ENCODE results near the gene UBE2I.

The UBE2I gene

DNA sequence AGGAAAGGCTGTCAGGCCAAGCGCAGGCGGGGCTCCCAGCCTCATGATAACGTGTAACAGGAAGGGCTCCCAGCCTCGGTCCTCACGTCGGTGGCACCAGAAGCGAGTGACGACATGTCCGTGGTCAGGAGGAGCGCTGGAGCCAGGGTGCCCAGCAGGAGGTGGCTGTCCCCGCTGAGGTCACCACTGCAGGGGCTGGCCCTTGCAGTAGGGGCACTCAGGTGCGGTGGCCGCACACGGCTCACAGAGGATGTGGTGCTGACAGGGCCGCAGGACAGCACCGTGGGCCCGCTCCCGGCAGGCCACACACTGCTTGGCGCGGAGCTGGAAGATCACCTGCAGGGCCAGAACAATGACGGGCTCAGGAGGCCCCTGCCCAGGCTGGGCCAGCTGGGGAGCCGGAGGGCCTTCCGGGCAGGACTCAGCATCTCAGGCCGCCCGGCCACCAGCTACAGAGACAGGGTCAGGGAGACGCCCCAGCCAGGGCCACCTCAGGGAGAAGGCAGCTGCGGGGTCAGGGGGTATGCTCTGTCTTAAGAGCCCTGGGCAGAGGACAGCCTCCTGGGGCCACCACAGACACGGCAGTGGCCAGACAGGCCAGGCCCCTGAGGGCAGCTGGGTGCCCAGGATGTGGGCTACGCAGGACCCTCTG is 56.8 kb downstream of the UBE2I start:
- Histone ChIP-seq H3K27me3 (ENCODE audit: insufficient read depth, low read length, poor library complexity, severe bottlenecking) (no peaks in the 10 kb centered on the region), H3K36me3 (ENCODE audit: insufficient read depth, low read length) (no peaks in the 10 kb centered on the region), H2AFZ (ENCODE audit: low read length) (no peak overlapping the region), H3K4me3 (ENCODE audit: low read length, poor library complexity, severe bottlenecking) (no peak overlapping the region), H3K9ac (ENCODE audit: low read depth, low read length, poor library complexity, severe bottlenecking) (no peak overlapping the region), H3K9me2 (replicated peaks; ENCODE audit: low read depth, low read length) (no peaks in the 10 kb centered on the region), H3K9me3 (ENCODE audit: insufficient read depth, low read depth, low read length) (no peaks in the 10 kb centered on the region), H3F3A (ENCODE audit: low read depth) (no peaks in the 10 kb centered on the region), H4K20me1 (ENCODE audit: insufficient read depth, low read length, poor library complexity, severe bottlenecking) (no peaks in the 10 kb centered on the region), H3K4me1 (ENCODE audit: insufficient read depth, low read length, poor library complexity, severe bottlenecking) (no peaks in the 10 kb centered on the region), H3K79me2 (ENCODE audit: insufficient read depth, low read length) (no peaks in the 10 kb centered on the region), H3K4me2 (ENCODE audit: low read depth, low read length, poor library complexity, severe bottlenecking) (no peak overlapping the region)
- TF ChIP-seq, protein P1, sequence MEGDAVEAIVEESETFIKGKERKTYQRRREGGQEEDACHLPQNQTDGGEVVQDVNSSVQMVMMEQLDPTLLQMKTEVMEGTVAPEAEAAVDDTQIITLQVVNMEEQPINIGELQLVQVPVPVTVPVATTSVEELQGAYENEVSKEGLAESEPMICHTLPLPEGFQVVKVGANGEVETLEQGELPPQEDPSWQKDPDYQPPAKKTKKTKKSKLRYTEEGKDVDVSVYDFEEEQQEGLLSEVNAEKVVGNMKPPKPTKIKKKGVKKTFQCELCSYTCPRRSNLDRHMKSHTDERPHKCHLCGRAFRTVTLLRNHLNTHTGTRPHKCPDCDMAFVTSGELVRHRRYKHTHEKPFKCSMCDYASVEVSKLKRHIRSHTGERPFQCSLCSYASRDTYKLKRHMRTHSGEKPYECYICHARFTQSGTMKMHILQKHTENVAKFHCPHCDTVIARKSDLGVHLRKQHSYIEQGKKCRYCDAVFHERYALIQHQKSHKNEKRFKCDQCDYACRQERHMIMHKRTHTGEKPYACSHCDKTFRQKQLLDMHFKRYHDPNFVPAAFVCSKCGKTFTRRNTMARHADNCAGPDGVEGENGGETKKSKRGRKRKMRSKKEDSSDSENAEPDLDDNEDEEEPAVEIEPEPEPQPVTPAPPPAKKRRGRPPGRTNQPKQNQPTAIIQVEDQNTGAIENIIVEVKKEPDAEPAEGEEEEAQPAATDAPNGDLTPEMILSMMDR (conservative IDR thresholded peaks at IDR 0.05; ENCODE audit: low read length), result no peak
- no peak for TF ChIP-seq EZH2phosphoT487 (IDR thresholded peaks at IDR 0.05; ENCODE audit: borderline replicate concordance)

DNA sequence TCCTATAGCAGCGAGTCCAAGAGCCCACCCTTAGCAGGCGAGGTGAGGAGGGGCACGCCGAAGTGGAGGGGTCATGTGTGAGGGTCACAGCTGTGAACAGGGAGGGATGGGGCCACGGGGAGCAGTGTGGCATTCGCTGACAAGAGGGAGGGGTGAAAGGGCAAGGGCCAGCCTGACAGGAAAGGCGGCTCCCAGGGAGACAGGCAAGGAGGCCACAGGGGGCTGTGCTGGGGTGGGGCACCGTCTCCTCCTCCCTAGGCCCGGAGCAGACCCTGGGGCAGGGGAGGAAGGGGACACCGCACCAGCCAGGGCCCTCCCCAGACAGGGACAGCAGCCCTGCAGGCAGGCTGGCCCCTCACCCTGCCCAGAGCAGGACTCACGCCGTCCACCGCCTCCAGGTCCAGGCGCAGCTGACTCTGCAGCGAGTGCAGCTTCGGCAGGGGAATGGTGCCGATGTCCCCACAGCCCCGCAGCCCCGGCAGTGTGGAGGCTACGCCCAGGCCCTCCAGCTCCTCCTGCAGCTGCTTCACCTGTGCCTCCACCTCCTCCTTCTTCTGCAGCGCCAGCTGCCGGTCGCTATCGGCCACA is 57.4 kb downstream of the UBE2I start:
- Histone ChIP-seq H4K20me1 (ENCODE audit: insufficient read depth, low read length, poor library complexity, severe bottlenecking) (no peaks in the 10 kb centered on the region), H3K36me3 (ENCODE audit: insufficient read depth, low read length) (no peaks in the 10 kb centered on the region), H2AFZ (ENCODE audit: low read length) (no peak overlapping the region), H3K9me2 (replicated peaks; ENCODE audit: low read depth, low read length) (no peaks in the 10 kb centered on the region), H3K27me3 (ENCODE audit: insufficient read depth, low read length, poor library complexity, severe bottlenecking) (no peaks in the 10 kb centered on the region), H3K9ac (ENCODE audit: low read depth, low read length, poor library complexity, severe bottlenecking) (no peak overlapping the region), H3F3A (ENCODE audit: low read depth) (no peaks in the 10 kb centered on the region), H3K4me2 (ENCODE audit: low read depth, low read length, poor library complexity, severe bottlenecking) (no peak overlapping the region), H3K9me3 (ENCODE audit: insufficient read depth, low read depth, low read length) (no peaks in the 10 kb centered on the region), H3K4me1 (ENCODE audit: insufficient read depth, low read length, poor library complexity, severe bottlenecking) (no peaks in the 10 kb centered on the region), H3K4me3 (ENCODE audit: low read length, poor library complexity, severe bottlenecking) (no peak overlapping the region), H3K79me2 (ENCODE audit: insufficient read depth, low read length) (no peaks in the 10 kb centered on the region)
- no peak for TF ChIP-seq EZH2phosphoT487 (IDR thresholded peaks at IDR 0.05; ENCODE audit: borderline replicate concordance)
- TF ChIP-seq, protein P1 (conservative IDR thresholded peaks at IDR 0.05; ENCODE audit: low read length), result no peak

DNA sequence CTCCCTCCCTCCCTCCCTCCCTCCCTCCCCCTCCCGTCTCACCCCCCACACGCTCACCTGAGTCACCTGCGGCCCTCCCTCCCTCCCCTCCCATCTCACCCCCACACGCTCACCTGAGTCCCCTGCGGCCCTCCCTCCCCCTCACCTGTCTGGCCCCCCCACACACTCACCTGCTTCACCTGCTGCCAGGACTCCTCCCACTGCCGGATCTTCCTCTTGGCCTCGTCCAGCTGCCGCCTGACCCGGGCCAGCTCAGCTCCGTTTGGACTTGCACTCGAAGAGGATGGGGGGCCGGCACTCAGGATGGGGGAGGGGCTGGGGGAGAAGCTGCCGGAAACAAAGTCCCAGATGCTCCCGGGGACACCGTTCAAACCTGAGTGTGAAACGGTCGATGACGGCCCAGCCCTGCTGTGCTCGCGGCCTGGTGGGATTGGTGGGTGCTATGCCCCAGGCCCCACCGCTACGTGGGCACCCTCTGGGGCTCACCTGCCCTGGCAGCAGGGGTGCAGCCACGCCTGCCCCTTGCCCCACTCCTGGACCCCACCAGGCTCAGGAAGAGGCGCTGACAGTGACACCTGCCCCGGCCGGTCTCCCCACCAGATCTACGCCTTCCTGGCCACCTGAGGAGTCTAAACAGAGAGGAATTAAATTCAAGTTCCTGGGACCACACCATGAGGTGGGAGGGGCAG is 58.2 kb downstream of the UBE2I start:
- H3K27me3 ChIP-seq (ENCODE audit: insufficient read depth, low read length, poor library complexity, severe bottlenecking), result no peaks in the 10 kb centered on the region
- H3K9ac ChIP-seq (ENCODE audit: low read depth, low read length, poor library complexity, severe bottlenecking), result no peak overlapping the region
- no peaks in the 10 kb centered on the region for H3K9me2 ChIP-seq (replicated peaks; ENCODE audit: low read depth, low read length)
- H3K79me2 ChIP-seq (ENCODE audit: insufficient read depth, low read length), result no peaks in the 10 kb centered on the region
- H3K4me3 ChIP-seq (ENCODE audit: low read length, poor library complexity, severe bottlenecking), result no peak overlapping the region
- no peaks in the 10 kb centered on the region for H3K9me3 ChIP-seq (ENCODE audit: insufficient read depth, low read depth, low read length)
- no peaks in the 10 kb centered on the region for H4K20me1 ChIP-seq (ENCODE audit: insufficient read depth, low read length, poor library complexity, severe bottlenecking)
- H3F3A ChIP-seq (ENCODE audit: low read depth), result no peaks in the 10 kb centered on the region
- TF ChIP-seq EZH2phosphoT487 (IDR thresholded peaks at IDR 0.05; ENCODE audit: borderline replicate concordance), result no peak
- TF ChIP-seq, protein P1 (conservative IDR thresholded peaks at IDR 0.05; ENCODE audit: low read length), result no peak
- no peaks in the 10 kb centered on the region for H3K36me3 ChIP-seq (ENCODE audit: insufficient read depth, low read length)
- no peaks in the 10 kb centered on the region for H3K4me1 ChIP-seq (ENCODE audit: insufficient read depth, low read length, poor library complexity, severe bottlenecking)
- H2AFZ ChIP-seq (ENCODE audit: low read length), result no peak overlapping the region
- no peak overlapping the region for H3K4me2 ChIP-seq (ENCODE audit: low read depth, low read length, poor library complexity, severe bottlenecking)
